HL-60/S4 treated with retinoic acid at 250 ng/mL for 4 days and 3 days (cell line): ENCODE measurements around the gene STEAP1B.
"Not testable (repeated sequence)": the region's sequence is repeated elsewhere in the genome, so short reads cannot be mapped to it uniquely, and the experiment has no call there.

Experiments used
- in situ Hi-C: fragments of 300-500 bp; cut with MboI; formaldehyde crosslinking; loops from 2 replicates; pipeline ENCODE4 v1.7.0; 2022; ENCODE audit warnings: low sequenced_read_pairs

STEAP1B gene

GRCh38 chr7:22499044-22499443 is 944 bp downstream of the STEAP1B start:
- in situ Hi-C loops, result no loop called here

GRCh38 chr7:22496912-22497311 is 3.1 kb downstream of the STEAP1B start:
- in situ Hi-C loops, result not testable (repeated sequence)

- in situ Hi-C loops, result not testable (repeated sequence)
Measured at GRCh38 chr7:22496296-22496888, 3.6 kb downstream of the STEAP1B start.

GRCh38 chr7:22493160-22493925 is 6.6 kb downstream of the STEAP1B start:
- in situ Hi-C loops, result not testable (repeated sequence)

- in situ Hi-C loops, result loop anchor here (10.0 kb wide), 1 partner anchor 384 kb away; no protein-coding TSS in a partner anchor
Measured at GRCh38 chr7:22488643-22489462, 11.1 kb downstream of the STEAP1B start.

GRCh38 chr7:22487978-22488642 is 11.9 kb downstream of the STEAP1B start:
- in situ Hi-C loops, result loop anchor here (10.0 kb wide), 1 partner anchor 383 kb away; no protein-coding TSS in a partner anchor

GRCh38 chr7:22486597-22486996 is 13.4 kb downstream of the STEAP1B start:
- in situ Hi-C loops, result loop anchor here (10.0 kb wide), 1 partner anchor 382 kb away; no protein-coding TSS in a partner anchor

GRCh38 chr7:22485189-22485588 is 14.8 kb downstream of the STEAP1B start:
- in situ Hi-C loops, result loop anchor here (10.0 kb wide), 1 partner anchor 380 kb away; no protein-coding TSS in a partner anchor

- in situ Hi-C loops, result loop anchor here (10.0 kb wide), 1 partner anchor 378 kb away; no protein-coding TSS in a partner anchor
Measured at GRCh38 chr7:22482503-22482902, 17.5 kb downstream of the STEAP1B start.

GRCh38 chr7:22481726-22482125 is 18.3 kb downstream of the STEAP1B start:
- in situ Hi-C loops, result loop anchor here (10.0 kb wide), 1 partner anchor 377 kb away; no protein-coding TSS in a partner anchor

GRCh38 chr7:22480523-22481075 is 19.4 kb downstream of the STEAP1B start:
- in situ Hi-C loops, result loop anchor here (10.0 kb wide), 1 partner anchor 376 kb away; no protein-coding TSS in a partner anchor

- in situ Hi-C loops, result no loop called here
Measured at GRCh38 chr7:22477876-22478450, 22.0 kb downstream of the STEAP1B start.

- in situ Hi-C loops, result no loop called here
Measured at GRCh38 chr7:22477262-22477661, 22.7 kb downstream of the STEAP1B start.

GRCh38 chr7:22476824-22477223 is 23.2 kb downstream of the STEAP1B start:
- in situ Hi-C loops, result no loop called here

- in situ Hi-C loops, result no loop called here
Measured at GRCh38 chr7:22474645-22475044, 25.3 kb downstream of the STEAP1B start.

- in situ Hi-C loops, result no loop called here
Measured at GRCh38 chr7:22470981-22471380, 29.0 kb downstream of the STEAP1B start.

GRCh38 chr7:22469371-22470143 is 30.4 kb downstream of the STEAP1B start:
- in situ Hi-C loops, result no loop called here

GRCh38 chr7:22468609-22469008 is 31.4 kb downstream of the STEAP1B start:
- in situ Hi-C loops, result no loop called here

- in situ Hi-C loops, result no loop called here
Measured at GRCh38 chr7:22464299-22464698, 35.7 kb downstream of the STEAP1B start.
